Measurements from ENCODE around the gene OIT3. TPM values are rescaled to one million over a fixed set of nuclear protein-coding genes. Genes with fewer than 3 reads are reported as not detected.
"Not testable (repeated sequence)": the region's sequence is repeated elsewhere in the genome, so short reads cannot be mapped to it uniquely, and the experiment has no call there.

OIT3 gene
- total RNA-seq, 1 donor from 2014 or later, result 0.09 TPM

DNA sequence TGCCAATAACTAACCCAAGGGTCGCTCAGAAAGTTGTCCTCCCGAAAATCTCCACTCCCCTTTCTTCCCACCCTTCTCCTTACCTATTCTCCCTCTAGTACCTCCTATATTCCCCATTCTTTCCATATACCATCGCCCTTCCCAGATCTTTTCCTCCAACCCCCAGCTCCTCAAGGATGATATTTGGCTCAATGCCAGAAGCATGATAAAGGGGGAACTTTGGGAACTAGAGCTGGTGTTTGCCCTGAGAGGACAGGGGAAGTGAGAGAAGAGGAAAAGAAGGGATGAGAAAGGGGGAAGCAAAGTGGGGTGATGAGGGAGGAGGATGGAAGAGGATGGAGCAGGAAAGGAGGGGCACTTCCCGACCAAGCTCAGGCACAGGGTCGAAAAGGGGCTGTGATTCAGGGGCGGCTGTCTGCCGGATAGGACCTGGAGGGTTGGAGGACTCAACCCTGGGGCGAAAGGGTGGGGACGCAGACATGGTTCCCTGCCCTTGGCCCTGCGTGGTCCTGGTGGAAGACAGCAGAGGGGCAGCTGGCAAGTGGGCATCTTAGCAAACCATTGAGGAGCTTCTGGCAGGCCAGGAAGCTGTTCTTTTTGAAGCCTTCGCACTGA, 1.8 kb downstream of the OIT3 start:
- TF ChIP-seq, protein P1, sequence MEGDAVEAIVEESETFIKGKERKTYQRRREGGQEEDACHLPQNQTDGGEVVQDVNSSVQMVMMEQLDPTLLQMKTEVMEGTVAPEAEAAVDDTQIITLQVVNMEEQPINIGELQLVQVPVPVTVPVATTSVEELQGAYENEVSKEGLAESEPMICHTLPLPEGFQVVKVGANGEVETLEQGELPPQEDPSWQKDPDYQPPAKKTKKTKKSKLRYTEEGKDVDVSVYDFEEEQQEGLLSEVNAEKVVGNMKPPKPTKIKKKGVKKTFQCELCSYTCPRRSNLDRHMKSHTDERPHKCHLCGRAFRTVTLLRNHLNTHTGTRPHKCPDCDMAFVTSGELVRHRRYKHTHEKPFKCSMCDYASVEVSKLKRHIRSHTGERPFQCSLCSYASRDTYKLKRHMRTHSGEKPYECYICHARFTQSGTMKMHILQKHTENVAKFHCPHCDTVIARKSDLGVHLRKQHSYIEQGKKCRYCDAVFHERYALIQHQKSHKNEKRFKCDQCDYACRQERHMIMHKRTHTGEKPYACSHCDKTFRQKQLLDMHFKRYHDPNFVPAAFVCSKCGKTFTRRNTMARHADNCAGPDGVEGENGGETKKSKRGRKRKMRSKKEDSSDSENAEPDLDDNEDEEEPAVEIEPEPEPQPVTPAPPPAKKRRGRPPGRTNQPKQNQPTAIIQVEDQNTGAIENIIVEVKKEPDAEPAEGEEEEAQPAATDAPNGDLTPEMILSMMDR (conservative IDR thresholded peaks at IDR 0.05), result no peak
- no peaks in the 10 kb centered on the region for H3K27me3 Mint-ChIP-seq (ENCODE audit: low read depth)
- no peaks in the 10 kb centered on the region for H3K4me1 Mint-ChIP-seq
- no peak overlapping the region for H3K4me3 Mint-ChIP-seq
- no peaks in the 10 kb centered on the region for H3K9me3 Mint-ChIP-seq
- H3K27ac Mint-ChIP-seq (ENCODE audit: unreplicated experiment), result no peak overlapping the region
- no peak for DNase-seq (ENCODE audit: low read depth, low spot score)
- no peaks in the 10 kb centered on the region for H3K36me3 Mint-ChIP-seq (ENCODE audit: low read depth)

DNA sequence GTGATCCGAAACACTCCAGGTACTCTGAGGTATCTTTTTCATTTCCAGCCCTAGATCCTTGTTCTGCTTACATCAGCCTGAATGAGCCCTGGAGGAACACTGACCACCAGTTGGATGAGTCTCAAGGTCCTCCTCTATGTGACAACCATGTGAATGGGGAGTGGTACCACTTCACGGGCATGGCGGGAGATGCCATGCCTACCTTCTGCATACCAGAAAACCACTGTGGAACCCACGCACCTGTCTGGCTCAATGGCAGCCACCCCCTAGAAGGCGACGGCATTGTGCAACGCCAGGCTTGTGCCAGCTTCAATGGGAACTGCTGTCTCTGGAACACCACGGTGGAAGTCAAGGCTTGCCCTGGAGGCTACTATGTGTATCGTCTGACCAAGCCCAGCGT, 5.1 kb downstream of the OIT3 start:
- DNase-seq (ENCODE audit: low read depth, low spot score), result no peak
- Mint-ChIP-seq H3K27ac (ENCODE audit: unreplicated experiment) (no peak overlapping the region), H3K36me3 (ENCODE audit: low read depth) (no peaks in the 10 kb centered on the region), H3K9me3 (no peaks in the 10 kb centered on the region), H3K4me3 (no peak overlapping the region), H3K4me1 (no peaks in the 10 kb centered on the region), H3K27me3 (ENCODE audit: low read depth) (no peaks in the 10 kb centered on the region)
- TF ChIP-seq, protein P1 (conservative IDR thresholded peaks at IDR 0.05), result no peak

DNA sequence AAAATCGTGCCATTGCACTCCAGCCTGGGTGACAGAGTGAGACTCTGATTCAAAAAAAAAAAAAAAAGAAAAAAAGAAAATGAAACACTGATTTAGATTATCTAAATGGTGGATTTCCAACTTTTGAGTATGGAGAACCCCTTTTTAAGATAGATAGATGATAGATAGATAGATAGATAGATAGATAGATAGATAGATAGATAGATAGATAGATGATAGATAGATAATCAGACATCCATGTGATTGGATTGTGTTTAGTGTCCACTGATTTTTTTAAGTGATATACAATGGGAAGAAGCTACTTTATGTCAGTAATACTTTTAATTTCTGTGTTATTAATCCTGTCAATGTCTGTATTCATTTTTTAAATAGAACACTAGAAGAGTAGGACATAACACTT, 6.0 kb downstream of the OIT3 start:
- H3K27me3 Mint-ChIP-seq (ENCODE audit: low read depth), result no peaks in the 10 kb centered on the region
- DNase-seq (ENCODE audit: low read depth, low spot score), result no peak
- H3K9me3 Mint-ChIP-seq, result no peaks in the 10 kb centered on the region
- TF ChIP-seq, protein P1 (conservative IDR thresholded peaks at IDR 0.05), result no peak
- H3K4me3 Mint-ChIP-seq, result no peak overlapping the region
- H3K36me3 Mint-ChIP-seq (ENCODE audit: low read depth), result no peaks in the 10 kb centered on the region
- no peak overlapping the region for H3K27ac Mint-ChIP-seq (ENCODE audit: unreplicated experiment)
- H3K4me1 Mint-ChIP-seq, result no peaks in the 10 kb centered on the region

DNA sequence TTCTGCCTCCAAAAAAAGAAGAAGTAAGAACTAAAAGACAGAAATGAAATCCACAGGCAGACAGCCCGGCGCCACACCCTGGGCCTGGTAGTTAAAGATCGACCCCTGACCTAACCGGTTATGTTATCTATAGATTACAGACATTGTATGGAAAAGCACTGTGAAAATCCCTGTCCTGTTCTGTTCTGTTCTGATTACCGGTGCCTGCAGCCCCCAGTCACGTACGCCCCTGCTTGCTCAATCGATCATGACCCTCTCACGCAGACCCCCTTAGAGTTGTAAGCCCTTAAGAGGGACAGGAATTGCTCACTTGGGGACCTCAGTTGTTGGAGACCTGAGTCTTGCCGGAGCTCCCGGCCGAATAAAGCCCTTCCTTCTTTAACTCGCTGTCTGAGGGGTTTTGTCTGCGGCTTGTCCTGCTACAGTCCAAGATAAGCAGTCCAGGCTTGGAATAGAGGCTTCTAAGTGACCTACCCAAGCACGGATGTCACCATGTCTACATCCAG, 10.5 kb downstream of the OIT3 start:
- H3K27me3 Mint-ChIP-seq (ENCODE audit: low read depth); H3K36me3 Mint-ChIP-seq (ENCODE audit: low read depth); H3K9me3 Mint-ChIP-seq; H3K4me3 Mint-ChIP-seq; H3K4me1 Mint-ChIP-seq; DNase-seq (ENCODE audit: low read depth, low spot score); H3K27ac Mint-ChIP-seq (ENCODE audit: unreplicated experiment): not testable (repeated sequence)

GRCh38 chr10:72904806-72905205, 11.3 kb downstream of the OIT3 start:
- no peaks in the 10 kb centered on the region for H3K4me1 Mint-ChIP-seq
- H3K27me3 Mint-ChIP-seq (ENCODE audit: low read depth), result no peaks in the 10 kb centered on the region
- TF ChIP-seq, protein P1 (conservative IDR thresholded peaks at IDR 0.05), result no peak
- H3K27ac Mint-ChIP-seq (ENCODE audit: unreplicated experiment), result peak overlapping the region; percentile 64
- no peaks in the 10 kb centered on the region for H3K36me3 Mint-ChIP-seq (ENCODE audit: low read depth)
- no peak overlapping the region for H3K4me3 Mint-ChIP-seq
- no peak for DNase-seq (ENCODE audit: low read depth, low spot score)
- no peaks in the 10 kb centered on the region for H3K9me3 Mint-ChIP-seq

DNA sequence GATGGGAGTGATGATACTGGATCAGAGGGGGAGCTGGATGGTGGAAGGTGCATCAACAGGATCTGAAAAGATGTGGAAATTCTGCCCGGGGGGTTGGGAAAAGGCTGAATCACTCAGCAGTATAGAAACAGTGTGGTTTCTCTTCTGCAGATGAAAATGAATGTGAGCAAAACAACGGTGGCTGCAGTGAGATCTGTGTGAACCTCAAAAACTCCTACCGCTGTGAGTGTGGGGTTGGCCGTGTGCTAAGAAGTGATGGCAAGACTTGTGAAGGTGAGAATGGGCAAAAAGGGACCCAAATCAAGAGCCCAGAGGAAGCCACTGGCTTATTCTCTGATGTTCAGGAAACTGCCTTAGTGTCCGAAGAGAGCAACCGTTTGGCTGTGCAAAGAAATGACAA, 12.9 kb downstream of the OIT3 start:
- Mint-ChIP-seq H3K9me3 (no peaks in the 10 kb centered on the region), H3K4me3 (no peak overlapping the region), H3K27ac (ENCODE audit: unreplicated experiment) (no peak overlapping the region)

More for the DNA sequence above, 12.9 kb downstream of the OIT3 start:
- DNase-seq (ENCODE audit: low read depth, low spot score), result no peak
- TF ChIP-seq, protein P1 (conservative IDR thresholded peaks at IDR 0.05), result no peak
- Mint-ChIP-seq H3K36me3 (ENCODE audit: low read depth) (no peaks in the 10 kb centered on the region), H3K27me3 (ENCODE audit: low read depth) (no peaks in the 10 kb centered on the region), H3K4me1 (no peaks in the 10 kb centered on the region)

Measured in neural crest cell (in vitro differentiated cells).